Thyroid gland (tissue), 4 donors: ENCODE data around the gene PTPRG. TPM values are rescaled to one million over a fixed set of nuclear protein-coding genes. Genes with fewer than 3 reads are reported as not detected.

Source experiments
- DNase-seq, 2 donors: peaks; one replicate each; pipeline ENCODE4 v3.0.0-alpha.2; 2019
- H3K27ac ChIP-seq, 3 donors: fragments of 200-600 bp; sonication (generic); 1 replicate in 2 of 3; 2 replicates in 1 of 3; pipeline ENCODE4 v1.5.1; 2016 to 2019; ENCODE audit warnings: mild to moderate bottlenecking in 1 of 3, moderate library complexity in 1 of 3
- H3K27me3 ChIP-seq: fragments of 200-600 bp; sonication (generic); one replicate; pipeline ENCODE4 v1.5.1; 2019
- H3K36me3 ChIP-seq, 2 donors: fragments of 200-600 bp; sonication (generic); one replicate each; pipeline ENCODE4 v1.5.1; 2016 to 2019
- H3K4me1 ChIP-seq, 2 donors: fragments of 200-600 bp; sonication (generic); one replicate each; pipeline ENCODE4 v1.5.1; 2017 to 2019
- H3K4me3 ChIP-seq, 3 donors: fragments of 200-600 bp; sonication (generic); replicated peaks in 1 of 3; 1 replicate in 2 of 3; 2 replicates in 1 of 3; pipeline ENCODE4 v1.5.1; 2016; ENCODE audit warnings: mild to moderate bottlenecking in 1 of 3
- H3K9me3 ChIP-seq: fragments of 200-600 bp; sonication (generic); one replicate; pipeline ENCODE4 v1.5.1; 2017
- CTCF ChIP-seq, 6 experiments: fragments of 200-600 bp in 3 of 6; fragments of 450-650 bp in 3 of 6; sonication (generic) in 3 of 6; IDR thresholded peaks; one replicate each; pipeline ENCODE4 v1.5.1; 2016 to 2019; ENCODE audit warnings: antibody characterized with exemption in 6 of 6, mild to moderate bottlenecking in 2 of 6, inconsistent platforms in 1 of 6, moderate library complexity in 1 of 6
- POLR2A ChIP-seq, 2 donors: fragments of 450-650 bp; IDR thresholded peaks; one replicate each; pipeline ENCODE4 v1.6.1; 2017; ENCODE audit warnings: antibody characterized with exemption in 2 of 2, mild to moderate bottlenecking in 2 of 2, moderate library complexity in 1 of 2
- WGBS, 2 donors: methylation state at CpG; one replicate each; pipeline ENCODE4 v1.1.5; 2017; 5-methylcytosine and 5-hydroxymethylcytosine counted together
- intact Hi-C: fragments of 100-400 bp; cut with DNase I; formaldehyde crosslinking; loops from one replicate; pipeline ENCODE4 v1.15.1; 2023
- total RNA-seq, 4 donors: library from RNA; depleted of rRNA; stranded (reverse); fragments of >200 nt; gene quantifications; one replicate each; pipeline ENCODE4 v1.2.3, GENCODE V29; 2016

The PTPRG gene
- total RNA-seq, 4 donors from 2014 or later: 81.6 to 207 (median 132) TPM

DNA sequence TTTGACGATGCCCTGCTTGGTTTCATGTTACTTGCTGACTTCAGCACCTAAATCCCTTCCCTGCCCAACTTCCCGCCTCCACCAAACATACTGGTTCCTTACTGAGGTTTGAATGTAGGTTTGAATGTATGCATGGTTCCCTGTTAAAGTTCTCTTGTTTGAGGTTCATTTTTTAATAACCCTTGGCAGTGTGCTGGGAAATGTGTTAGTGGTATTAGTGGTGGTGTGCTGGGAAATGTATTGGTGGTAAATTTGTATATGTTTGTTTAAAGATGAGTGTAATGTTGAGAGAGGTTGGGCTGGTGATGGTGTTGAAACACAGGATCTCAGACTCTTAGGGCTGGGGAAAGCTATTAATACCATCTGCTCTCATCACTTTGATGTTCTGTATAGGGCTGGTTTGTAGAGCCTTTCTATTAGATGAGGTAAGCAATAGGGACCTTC is 392.7 kb downstream of the PTPRG start:
- Histone ChIP-seq H3K9me3 (no peaks in the 10 kb centered on the region), H3K27ac (no peak overlapping the region), H3K4me3 (no peak overlapping the region), H3K27me3 (no peaks in the 10 kb centered on the region), H3K4me1 (peaks cover 25 to 34% of the 10 kb centered on the region in 2 donors), H3K36me3 (no peaks in the 10 kb centered on the region)
- no peak for TF ChIP-seq CTCF (IDR thresholded peaks at IDR 0.05)
- TF ChIP-seq POLR2A (IDR thresholded peaks at IDR 0.05): no peak
- intact Hi-C loops: no loop called here
- DNase-seq: no peak
- WGBS, 2 donors: 57 to 75% methylated on average over 2 of the region's 2 CpGs

- no peaks in the 10 kb centered on the region for H3K36me3 ChIP-seq
- H3K27me3 ChIP-seq: no peaks in the 10 kb centered on the region
- WGBS, 2 donors: 78 to 89% methylated on average over 2 of the region's 2 CpGs
- intact Hi-C loops: no loop called here
- H3K4me1 ChIP-seq: peaks cover 14 to 20% of the 10 kb centered on the region in 2 donors
- no peak overlapping the region for H3K4me3 ChIP-seq
- no peak for DNase-seq
- no peaks in the 10 kb centered on the region for H3K9me3 ChIP-seq
- no peak overlapping the region for H3K27ac ChIP-seq
- TF ChIP-seq POLR2A (IDR thresholded peaks at IDR 0.05) (no peak), CTCF (IDR thresholded peaks at IDR 0.05) (no peak)
Measured at GRCh38 chr3:61955483-61955882, 394.1 kb downstream of the PTPRG start.

DNA sequence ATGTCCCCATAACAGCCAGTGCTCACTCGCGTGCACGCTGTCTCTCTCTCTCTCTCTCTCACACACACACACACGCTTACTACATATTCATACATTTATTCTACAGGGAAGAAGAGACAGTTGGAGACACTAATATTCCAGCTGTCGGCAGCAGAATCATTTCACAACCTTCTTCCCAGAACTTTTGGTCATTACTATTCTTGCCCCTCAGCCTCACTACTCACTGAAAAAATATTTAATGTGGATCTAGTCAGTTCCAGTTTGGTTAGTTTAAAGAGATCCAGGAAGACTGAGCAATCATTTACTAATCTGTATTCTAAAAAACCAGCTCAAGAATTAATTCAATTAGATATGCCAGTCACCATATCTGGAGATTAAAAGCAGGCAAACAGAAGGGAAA is 394.9 kb downstream of the PTPRG start:
- no peaks in the 10 kb centered on the region for H3K9me3 ChIP-seq
- TF ChIP-seq CTCF (IDR thresholded peaks at IDR 0.05): no peak
- no peak for TF ChIP-seq POLR2A (IDR thresholded peaks at IDR 0.05)
- intact Hi-C loops: no loop called here
- 77 to 84% methylated on average over 5 of the region's 5 CpGs for WGBS, 2 donors
- H3K27me3 ChIP-seq: no peaks in the 10 kb centered on the region
- no peak for DNase-seq
- no peak overlapping the region for H3K27ac ChIP-seq
- H3K4me3 ChIP-seq: no peak overlapping the region
- peaks cover 10 to 19% of the 10 kb centered on the region in 2 donors for H3K4me1 ChIP-seq
- H3K36me3 ChIP-seq: no peaks in the 10 kb centered on the region

GRCh38 chr3:61957259-61957658 is 395.9 kb downstream of the PTPRG start:
- H3K27ac ChIP-seq: no peak overlapping the region
- no peaks in the 10 kb centered on the region for H3K36me3 ChIP-seq
- H3K27me3 ChIP-seq: no peaks in the 10 kb centered on the region
- no peak for DNase-seq
- H3K4me3 ChIP-seq: no peak overlapping the region
- 88 to 95% methylated on average over 2 of the region's 2 CpGs for WGBS, 2 donors
- intact Hi-C loops: no loop called here
- H3K4me1 ChIP-seq: peaks cover 13 to 23% of the 10 kb centered on the region in 2 donors
- H3K9me3 ChIP-seq: no peaks in the 10 kb centered on the region
- no peak for TF ChIP-seq CTCF (IDR thresholded peaks at IDR 0.05)
- TF ChIP-seq POLR2A (IDR thresholded peaks at IDR 0.05): no peak

DNA sequence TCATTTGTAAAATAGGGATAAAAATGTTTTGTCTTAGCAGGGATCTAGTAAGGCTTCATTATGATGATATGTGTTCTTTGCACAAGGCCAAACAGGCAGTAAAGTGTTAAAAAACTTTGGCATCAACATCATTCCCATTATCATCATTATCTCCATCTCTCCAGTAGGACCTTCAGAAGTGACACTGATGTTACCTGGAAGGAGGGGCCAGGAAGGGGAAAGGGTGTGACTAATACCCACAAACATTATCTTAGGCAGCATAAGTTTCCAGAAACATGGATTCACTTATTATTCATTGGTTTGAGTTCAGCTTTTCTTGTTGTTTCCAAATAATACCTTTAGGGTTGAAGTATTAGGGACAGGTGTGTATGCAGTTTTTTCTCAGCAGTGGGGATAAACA is 399.6 kb downstream of the PTPRG start:
- Histone ChIP-seq H3K27me3 (no peaks in the 10 kb centered on the region), H3K9me3 (no peaks in the 10 kb centered on the region), H3K4me1 (peaks cover 13 to 18% of the 10 kb centered on the region in 2 donors), H3K27ac (no peak overlapping the region), H3K36me3 (no peaks in the 10 kb centered on the region), H3K4me3 (no peak overlapping the region)
- TF ChIP-seq CTCF (IDR thresholded peaks at IDR 0.05): no peak
- TF ChIP-seq POLR2A (IDR thresholded peaks at IDR 0.05): no peak
- DNase-seq: no peak
- intact Hi-C loops: no loop called here
